Kidney (tissue), 14 donors: Measurements from ENCODE around the gene LPIN1. TPM values are rescaled to one million over a fixed set of nuclear protein-coding genes. Genes with fewer than 3 reads are reported as not detected.

ENCODE experiments used
- DNase-seq, 5 donors: peaks; one replicate each; pipeline ENCODE4 v3.0.0-alpha.2; 2013 to 2020
- FAIRE-seq: peaks from 2 replicates; lab custom pipeline; 2012; peaks lifted over from hg19 to GRCh38; lab: Jason Lieb, UNC
- H3K27ac ChIP-seq, 2 donors: one replicate each; pipeline ENCODE4 v1.7.0; 2013; ENCODE audit warnings: low read depth in 2 of 2, low read length in 2 of 2, inconsistent platforms in 1 of 2
- H3K27me3 ChIP-seq: one replicate; pipeline ENCODE4 v1.7.1; 2013; ENCODE audit warnings: low read length, inconsistent platforms; ENCODE audit not compliant: control insufficient read depth, insufficient read depth
- H3K36me3 ChIP-seq, 3 donors: one replicate each; pipeline versions ENCODE4 v1.7.0 to v1.7.1; 2013; ENCODE audit warnings: low read length in 3 of 3, control low read depth in 1 of 3, inconsistent platforms in 1 of 3; ENCODE audit not compliant: insufficient read depth in 3 of 3, control insufficient read depth in 2 of 3
- H3K4me1 ChIP-seq, 3 donors: one replicate each; pipeline versions ENCODE4 v1.7.0 to v1.7.1; 2013; ENCODE audit warnings: low read length in 3 of 3, inconsistent platforms in 1 of 3, low read depth in 1 of 3; ENCODE audit not compliant: control insufficient read depth in 2 of 3, insufficient read depth in 2 of 3
- H3K4me3 ChIP-seq, 3 donors: one replicate each; pipeline versions ENCODE4 v1.7.0 to v1.8.1; 2013; ENCODE audit warnings: low read length in 3 of 3, control low read depth in 1 of 3, inconsistent platforms in 1 of 3
- H3K9ac ChIP-seq, 3 donors: one replicate each; pipeline versions ENCODE4 v1.7.0 to v1.7.1; 2013; ENCODE audit warnings: low read length in 3 of 3, control low read depth in 1 of 3, inconsistent platforms in 1 of 3
- H3K9me3 ChIP-seq, 3 donors: one replicate each; pipeline versions ENCODE4 v1.7.0 to v1.7.1; 2013; ENCODE audit warnings: low read length in 3 of 3, control low read depth in 1 of 3, inconsistent platforms in 1 of 3; ENCODE audit not compliant: control insufficient read depth in 2 of 3, insufficient read depth in 1 of 3
- CTCF ChIP-seq: IDR thresholded peaks from 3 replicates; pipeline ENCODE4 v1.5.1; 2012; ENCODE audit warnings: mild to moderate bottlenecking, moderate library complexity, borderline replicate concordance; ENCODE audit not compliant: insufficient read depth; ENCODE audit errors: extremely low read depth
- intact Hi-C: fragments of 100-400 bp; cut with DNase I; formaldehyde crosslinking; loops from one replicate; pipeline ENCODE4 v1.11.1; 2022
- polyA plus RNA-seq: library from polyadenylated mRNA; stranded (reverse); fragments of 350-450 nt; fragmentation: Illumina TruSeq; extraction: RNeasy Lipid Tissue Mini Kit (QIAGEN cat#74804); gene quantifications from one replicate; pipeline ENCODE4 v1.2.3, GENCODE V29; 2014; ENCODE audit warnings: low read depth, low replicate concordance; ENCODE audit not compliant: insufficient read depth
- total RNA-seq: library from RNA; stranded (reverse); fragmentation: NEBNext Ultra II Directional; extraction: Animal tissue kit (Norgen Biotek cat#: 25700); gene quantifications from one replicate; pipeline ENCODE4 v1.2.1, GENCODE V29; 2021
- donor health status: control.
- donor health status: control.
- donor health status: control.
- donor health status: control.
- donor health status: control.
- donor health status: DM: yes; HTN: yes; CAD: no.
- donor health status: Normal renal cell carcinoma (clear cell type).

LPIN1 gene
- total and polyA plus RNA-seq, 2 donors from 2014 or later = 11.8 to 36.8 TPM

DNA sequence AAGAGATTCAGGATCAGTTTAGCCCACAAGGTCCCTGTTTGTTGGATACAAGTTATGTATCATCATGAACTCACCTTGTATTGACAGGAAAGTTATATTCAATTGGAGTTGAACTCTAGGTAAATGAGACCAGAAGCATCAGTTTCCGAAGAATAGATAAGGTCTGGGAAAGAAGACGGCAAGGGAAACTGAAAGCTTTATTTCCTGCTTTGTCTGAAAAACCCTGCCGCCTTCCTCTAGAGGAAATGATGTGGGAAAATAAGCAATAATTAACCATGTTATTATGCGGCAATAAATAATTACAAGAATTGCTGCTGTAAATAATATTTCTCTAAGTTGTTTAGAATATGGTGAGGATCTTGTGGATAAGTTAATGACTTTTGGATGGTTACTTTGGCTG, 32.0 kb downstream of the LPIN1 start:
- Histone ChIP-seq H3K36me3 (peaks cover 3 to 23% (median 15%) of the 10 kb centered on the region in 3 donors), H3K9me3 (no peaks in the 10 kb centered on the region), H3K27me3 (no peaks in the 10 kb centered on the region), H3K27ac (no peak overlapping the region), H3K4me3 (no peak overlapping the region), H3K4me1 (peaks cover 0 to 3% (median 0%) of the 10 kb centered on the region in 3 donors), H3K9ac (no peak overlapping the region)
- TF ChIP-seq CTCF = no peak
- DNase-seq = no peak
- intact Hi-C loops = loop anchor here (10.0 kb wide), 1 partner anchor 84 kb away; no protein-coding TSS in a partner anchor
- FAIRE-seq = no peak

DNA sequence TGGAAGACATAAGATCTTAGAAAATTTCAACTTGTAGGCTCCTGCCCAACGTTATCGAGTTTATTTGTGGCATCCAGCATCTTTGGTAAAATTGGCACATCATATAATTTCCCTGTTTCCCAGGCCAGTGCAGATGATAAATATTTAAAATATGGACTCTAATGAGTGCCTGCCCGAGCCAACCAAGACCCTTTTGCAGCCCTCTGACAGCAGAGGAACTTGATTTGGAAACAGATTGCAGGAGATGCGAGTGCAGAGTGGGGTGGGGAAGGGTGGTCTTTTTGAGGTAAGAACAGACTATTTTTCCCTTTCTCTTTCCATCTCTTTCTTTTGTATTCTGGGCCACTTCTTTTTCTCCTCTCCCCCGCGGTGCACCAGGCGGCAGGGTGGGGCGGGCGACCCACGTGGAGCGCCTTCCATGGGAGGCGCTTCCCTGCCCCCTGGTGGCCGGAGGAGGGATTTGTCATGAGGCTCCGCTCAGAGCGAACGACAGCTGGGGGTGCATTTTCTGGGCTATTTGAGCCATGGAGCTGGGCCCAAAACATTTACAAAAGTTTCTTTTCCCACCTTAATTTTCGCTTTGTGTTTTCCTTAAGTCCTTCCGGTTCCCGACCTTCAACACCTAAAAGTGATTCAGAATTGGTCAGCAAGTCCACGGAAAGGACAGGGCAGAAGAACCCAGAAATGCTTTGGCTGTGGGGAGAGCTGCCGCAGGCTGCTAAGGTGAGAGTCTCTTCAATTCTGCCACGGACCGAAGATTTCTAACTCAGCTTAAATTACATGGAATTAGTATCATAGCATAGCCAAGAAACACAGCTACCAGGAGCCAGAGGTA, 32.7 kb downstream of the LPIN1 start:
- DNase-seq (peak; percentile 79 to 91 (median 84)), FAIRE-seq (no peak)
- Histone ChIP-seq H3K9ac (no peak overlapping the region), H3K27ac (no peak overlapping the region), H3K4me1 (peaks cover 0 to 3% (median 0%) of the 10 kb centered on the region in 3 donors), H3K9me3 (no peaks in the 10 kb centered on the region), H3K36me3 (peaks cover 4 to 23% (median 11%) of the 10 kb centered on the region in 3 donors), H3K27me3 (no peaks in the 10 kb centered on the region), H3K4me3 (no peak overlapping the region)
- intact Hi-C loops = loop anchor here (10.0 kb wide), 1 partner anchor 84 kb away; no protein-coding TSS in a partner anchor
- peak; percentile 92 for TF ChIP-seq CTCF

- peaks cover 4 to 33% (median 10%) of the 10 kb centered on the region in 3 donors for H3K36me3 ChIP-seq
- intact Hi-C loops = loop anchor here (10.0 kb wide), 1 partner anchor 307 kb away; no protein-coding TSS in a partner anchor
- peaks cover 0 to 3% (median 0%) of the 10 kb centered on the region in 3 donors for H3K4me1 ChIP-seq
- DNase-seq (peak in 3 of 5 donors; percentile 67 to 81 (median 72)), FAIRE-seq (no peak)
- no peaks in the 10 kb centered on the region for H3K9me3 ChIP-seq
- no peaks in the 10 kb centered on the region for H3K27me3 ChIP-seq
- TF ChIP-seq CTCF = no peak
- H3K4me3 ChIP-seq = no peak overlapping the region
- H3K27ac ChIP-seq = no peak overlapping the region
- H3K9ac ChIP-seq = no peak overlapping the region
These were observed 35.2 kb downstream of the LPIN1 start for GRCh38 chr2:11781602-11782001.
